HepG2 (cell line): ENCODE results near the gene RRBP1.

Source experiments
- ERF ChIP-seq: IDR thresholded peaks from 2 replicates; pipeline ENCODE4 v1.6.1; 2018; ENCODE audit warnings: missing biosample characterization, missing genetic modification reagents
- GABPA ChIP-seq, 2 experiments: IDR thresholded peaks; 2 replicates each; pipeline ENCODE4 v1.6.1; 2011 to 2016; ENCODE audit warnings: low read depth in 2 of 2, low read length in 1 of 2, missing biosample characterization in 1 of 2, missing genetic modification characterization in 1 of 2
- HDAC1 ChIP-seq: sonication (generic); formaldehyde crosslinking; IDR thresholded peaks from 2 replicates; pipeline ENCODE4 v1.5.1; 2020; ENCODE audit warnings: mild to moderate bottlenecking, missing genetic modification reagents
- POLR2AphosphoS2 ChIP-seq: IDR thresholded peaks from 2 replicates; pipeline ENCODE4 v1.6.1; 2011; ENCODE audit warnings: low read depth, low read length, improper control_type of control experiment
- POLR2AphosphoS5 ChIP-seq: IDR thresholded peaks from 2 replicates; pipeline ENCODE4 v1.6.1; 2012; ENCODE audit warnings: low read depth, low read length
- RAD21 ChIP-seq: fragments of 450-650 bp; formaldehyde crosslinking; IDR thresholded peaks from 2 replicates; pipeline ENCODE4 v1.5.0; 2020; ENCODE audit warnings: mild to moderate bottlenecking
- RXRA ChIP-seq: sonication (generic); formaldehyde crosslinking; IDR thresholded peaks from 2 replicates; pipeline ENCODE4 v1.5.1; 2020; ENCODE audit warnings: missing genetic modification reagents
- SIN3A ChIP-seq: IDR thresholded peaks from 2 replicates; pipeline ENCODE4 v1.6.1; 2011; ENCODE audit warnings: low read depth, mild to moderate bottlenecking, control low read depth, low read length, borderline replicate concordance
- ZNF766 ChIP-seq: sonication (generic); formaldehyde crosslinking; IDR thresholded peaks from 2 replicates; pipeline ENCODE4 v1.5.0; 2020; ENCODE audit warnings: missing genetic modification reagents, borderline replicate concordance

DNA sequence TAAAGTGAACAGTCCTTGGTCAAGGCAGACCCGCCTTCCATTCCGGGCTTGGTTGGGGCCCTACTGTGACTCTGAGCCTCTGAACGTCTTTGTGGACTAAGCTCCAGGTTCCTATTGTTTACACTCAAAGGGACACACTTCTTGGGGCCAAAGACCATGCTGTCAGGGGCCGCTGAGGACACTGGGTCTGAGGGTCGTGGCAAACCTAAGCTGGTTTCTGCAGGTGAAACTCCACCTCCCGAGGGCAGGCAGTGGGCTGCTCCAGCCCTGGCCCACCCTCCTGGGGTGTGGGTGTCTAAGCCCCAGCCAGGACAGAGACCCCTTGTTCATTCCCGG, 69.1 kb downstream of the RRBP1 start:
- TF ChIP-seq ERF (no peak), GABPA (IDR thresholded peaks at IDR 0.05; ENCODE audit: low read depth, low read length) (no peak), GABPA (CRISPR knock-in tag; IDR thresholded peaks at IDR 0.05; ENCODE audit: low read depth) (no peak), RAD21 (CRISPR knock-in tag) (no peak), HDAC1 (CRISPR knock-in tag) (0 out of 2 replicates have a peak, but pooled peaks have one; percentile 23), RXRA (CRISPR knock-in tag) (no peak; the same call in none of the 2 replicates), ZNF766 (no peak), SIN3A (no peak), POLR2AphosphoS5 (no peak; the same call in 1 of the 2 replicates), POLR2AphosphoS2 (no peak)
